Thymus (tissue), 11 donors: Measurements from ENCODE around the gene CCDC197. TPM values are rescaled to one million over a fixed set of nuclear protein-coding genes. Genes with fewer than 3 reads are reported as not detected.

Experiments used
- DNase-seq, 9 donors: peaks; one replicate each; pipeline ENCODE4 v3.0.0-alpha.2; 2013; ENCODE audit warnings: low spot score in 9 of 9, low read depth in 6 of 9, missing footprints in 1 of 9
- H3K27ac ChIP-seq, 2 donors: one replicate each; pipeline ENCODE4 v1.5.1; 2013; ENCODE audit warnings: control low read depth in 1 of 2, low read depth in 1 of 2, low read length in 1 of 2, mild to moderate bottlenecking in 1 of 2, moderate library complexity in 1 of 2
- H3K27me3 ChIP-seq, 2 donors: one replicate each; pipeline ENCODE4 v1.5.1; 2013; ENCODE audit warnings: low read length in 1 of 2; ENCODE audit not compliant: control insufficient read depth in 2 of 2, insufficient read depth in 1 of 2
- H3K36me3 ChIP-seq, 2 donors: one replicate each; pipeline ENCODE4 v1.5.1; 2013; ENCODE audit warnings: low read length in 1 of 2, mild to moderate bottlenecking in 1 of 2, moderate library complexity in 1 of 2; ENCODE audit not compliant: control insufficient read depth in 2 of 2, insufficient read depth in 2 of 2
- H3K4me1 ChIP-seq, 2 donors: one replicate each; pipeline ENCODE4 v1.5.1; 2013; ENCODE audit warnings: low read length in 2 of 2; ENCODE audit not compliant: control insufficient read depth in 2 of 2, insufficient read depth in 2 of 2
- H3K4me3 ChIP-seq, 2 donors: one replicate each; pipeline ENCODE4 v1.5.1; 2013; ENCODE audit warnings: low read length in 2 of 2, control low read depth in 1 of 2, mild to moderate bottlenecking in 1 of 2
- H3K9me3 ChIP-seq, 2 donors: one replicate each; pipeline ENCODE4 v1.5.1; 2013; ENCODE audit warnings: low read length in 1 of 2, mild to moderate bottlenecking in 1 of 2; ENCODE audit not compliant: control insufficient read depth in 2 of 2, insufficient read depth in 1 of 2
- WGBS: extraction: QIAGEN DNeasy Blood & Tissue Kit; methylation state at CpG from one replicate; pipeline ENCODE4 v1.1.7; 2013; 5-methylcytosine and 5-hydroxymethylcytosine counted together
- polyA plus RNA-seq: library from polyadenylated mRNA; stranded (reverse); fragments of 200-250 nt; gene quantifications from one replicate; pipeline ENCODE4 v1.2.3, GENCODE V29; 2013
- total RNA-seq: library from RNA; stranded (reverse); fragments of 120-200 nt; gene quantifications from one replicate; pipeline ENCODE4 v1.2.4, GENCODE V29; 2013
- donor health status: healthy.

Gene CCDC197
- total and polyA plus RNA-seq, 2 donors = not detected

DNA sequence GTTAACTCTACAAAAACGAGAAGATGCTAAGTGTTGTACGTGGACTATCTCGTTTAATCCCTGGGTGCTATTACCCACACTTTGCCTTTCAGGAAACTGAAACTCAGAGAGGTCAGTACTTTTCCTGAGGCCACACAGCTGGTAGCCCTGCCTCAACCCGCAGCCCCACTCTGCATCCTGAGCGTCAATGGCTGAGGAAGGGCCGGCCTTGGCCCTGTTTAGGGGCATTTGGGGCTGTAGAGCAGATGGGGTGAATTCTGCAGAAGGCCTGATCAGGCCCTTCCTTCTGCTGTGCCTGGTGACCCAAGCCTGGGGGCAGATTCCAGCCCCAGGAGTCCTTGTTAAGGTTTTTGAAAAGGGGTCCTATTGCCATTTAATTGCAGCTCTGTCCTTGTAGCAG, 3.7 kb upstream of the CCDC197 start:
- H3K4me3 ChIP-seq = no peak overlapping the region
- WGBS = 92% methylated on average over 6 of the region's 6 CpGs
- no peak for DNase-seq
- H3K4me1 ChIP-seq = no peaks in the 10 kb centered on the region
- peaks cover 0 to 31% of the 10 kb centered on the region in 2 donors for H3K27me3 ChIP-seq
- no peaks in the 10 kb centered on the region for H3K36me3 ChIP-seq
- no peaks in the 10 kb centered on the region for H3K9me3 ChIP-seq
- H3K27ac ChIP-seq = no peak overlapping the region

DNA sequence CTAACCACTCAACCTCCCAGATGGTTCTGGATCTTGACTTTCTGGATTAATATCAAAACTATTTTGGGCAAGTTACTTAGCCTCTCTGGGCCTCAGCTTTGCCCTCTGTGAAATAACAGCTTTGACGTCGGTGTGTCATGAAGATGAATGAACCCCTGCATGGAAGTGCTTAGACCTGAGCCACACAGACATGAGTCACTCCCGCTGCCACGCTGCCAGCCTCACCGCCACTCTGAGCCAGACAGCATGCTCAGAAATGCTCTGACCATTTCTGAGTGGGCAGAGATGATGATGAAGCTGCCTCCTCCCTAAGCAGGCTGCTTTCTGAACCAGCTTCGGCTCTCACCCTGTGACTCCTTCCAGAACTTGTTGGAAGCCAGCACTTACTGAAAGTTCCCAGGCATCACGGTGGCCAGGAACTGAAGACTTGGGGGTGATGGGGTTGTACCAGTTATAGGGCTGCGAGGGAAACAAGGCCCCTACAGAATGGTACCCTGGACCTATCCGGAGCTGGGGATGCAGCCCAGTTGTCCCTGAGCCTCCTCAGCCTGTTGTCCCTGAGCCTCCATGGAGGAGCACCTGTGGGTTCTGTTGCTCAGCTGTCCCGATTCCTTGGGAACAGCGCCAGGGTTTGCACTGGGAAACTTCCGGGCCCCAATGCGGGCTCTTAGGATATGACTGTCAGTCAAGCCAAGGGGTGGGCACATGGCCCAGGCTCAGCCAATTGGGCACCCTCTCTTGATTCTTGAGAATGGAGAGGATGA, 2.0 kb upstream of the CCDC197 start:
- Histone ChIP-seq H3K27ac (no peak overlapping the region), H3K4me1 (no peaks in the 10 kb centered on the region), H3K36me3 (no peaks in the 10 kb centered on the region), H3K9me3 (no peaks in the 10 kb centered on the region), H3K4me3 (no peak overlapping the region), H3K27me3 (peaks cover 0 to 34% of the 10 kb centered on the region in 2 donors)
- WGBS = 81% methylated on average over 13 of the region's 13 CpGs
- no peak for DNase-seq

DNA sequence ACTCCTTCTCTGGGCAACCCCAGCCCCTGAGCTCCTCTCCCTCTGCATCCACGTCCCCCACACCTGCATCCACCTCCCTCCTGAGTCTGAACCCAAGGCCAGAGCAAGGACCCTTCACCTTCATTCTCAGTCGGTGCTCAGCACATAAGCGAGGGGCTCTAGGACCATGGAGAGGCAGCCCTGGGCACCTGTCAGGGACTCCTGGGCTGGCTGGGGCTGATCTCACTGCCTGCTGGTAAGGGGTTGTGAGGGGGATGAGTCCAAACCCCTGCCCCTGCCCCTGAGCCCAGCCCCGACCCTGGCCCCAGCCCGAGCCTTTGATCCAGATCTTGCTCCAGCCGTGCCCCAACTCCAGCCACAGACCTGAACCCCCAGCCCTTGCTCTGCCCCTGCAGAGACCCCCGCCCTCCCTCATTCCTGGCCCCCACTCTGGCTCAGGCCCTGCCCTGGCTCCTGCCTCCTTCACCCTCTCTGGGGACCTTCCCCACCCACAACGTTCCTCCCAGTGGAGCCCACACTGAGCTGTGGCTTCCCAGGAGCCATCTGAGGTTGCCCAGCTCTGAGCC, 888 bp upstream of the CCDC197 start:
- DNase-seq = no peak
- H3K36me3 ChIP-seq = no peaks in the 10 kb centered on the region
- no peak overlapping the region for H3K27ac ChIP-seq
- WGBS = 72% methylated on average over 8 of the region's 8 CpGs
- no peak overlapping the region for H3K4me3 ChIP-seq
- peaks cover 0 to under 1% of the 10 kb centered on the region in 2 donors for H3K4me1 ChIP-seq
- peaks cover 0 to 40% of the 10 kb centered on the region in 2 donors for H3K27me3 ChIP-seq
- H3K9me3 ChIP-seq = no peaks in the 10 kb centered on the region

DNA sequence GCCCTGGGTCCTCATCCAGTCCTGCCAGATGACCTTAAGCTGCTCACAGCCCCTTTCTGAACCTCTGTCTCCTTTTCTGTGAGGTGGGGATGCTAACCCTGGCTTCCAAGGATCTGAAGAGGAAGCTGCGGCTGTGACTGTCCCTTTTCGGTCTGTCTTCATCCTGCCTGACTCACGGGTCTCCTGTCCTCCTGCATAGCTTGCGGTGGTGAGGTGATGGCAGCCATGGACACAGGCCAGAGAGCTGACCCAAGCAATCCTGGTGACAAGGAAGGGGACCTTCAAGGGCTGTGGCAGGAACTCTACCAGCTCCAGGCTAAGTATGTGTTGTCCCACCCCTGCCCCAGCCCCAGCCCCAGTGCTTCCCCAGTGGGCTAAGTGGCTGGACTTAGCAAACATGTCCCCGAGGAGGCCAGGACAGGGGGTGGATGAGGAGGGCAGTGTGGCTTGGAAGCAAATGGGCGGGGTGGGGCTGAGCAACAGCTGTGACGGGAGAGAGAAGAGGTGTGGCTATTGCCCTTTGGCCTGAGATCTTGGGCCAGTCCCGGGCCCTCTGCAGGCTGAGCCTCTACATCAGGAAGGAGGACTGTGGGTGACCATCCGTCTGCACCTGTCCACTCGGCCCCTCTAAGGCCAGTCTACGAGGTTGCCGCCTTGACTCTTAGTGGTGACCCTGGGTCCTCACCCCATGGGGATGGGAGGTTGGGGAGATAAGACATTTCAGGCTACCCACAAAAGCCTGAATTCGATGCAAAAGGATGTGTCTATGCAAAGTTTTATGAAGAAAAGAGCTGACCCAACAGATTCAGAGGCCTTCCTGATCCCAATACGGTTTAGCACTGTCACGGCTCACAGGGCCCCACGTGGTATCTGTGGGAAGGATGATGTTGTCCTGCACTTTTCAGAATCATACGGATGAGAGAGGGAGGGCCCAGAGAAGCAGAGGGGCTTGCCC, 1.1 kb downstream of the CCDC197 start:
- peaks cover 0 to 39% of the 10 kb centered on the region in 2 donors for H3K27me3 ChIP-seq
- no peak overlapping the region for H3K4me3 ChIP-seq
- no peak for DNase-seq
- H3K27ac ChIP-seq = no peak overlapping the region
- no peaks in the 10 kb centered on the region for H3K36me3 ChIP-seq
- peaks cover 0 to 3% of the 10 kb centered on the region in 2 donors for H3K4me1 ChIP-seq
- WGBS = 94% methylated on average over 17 of the region's 17 CpGs
- no peaks in the 10 kb centered on the region for H3K9me3 ChIP-seq

DNA sequence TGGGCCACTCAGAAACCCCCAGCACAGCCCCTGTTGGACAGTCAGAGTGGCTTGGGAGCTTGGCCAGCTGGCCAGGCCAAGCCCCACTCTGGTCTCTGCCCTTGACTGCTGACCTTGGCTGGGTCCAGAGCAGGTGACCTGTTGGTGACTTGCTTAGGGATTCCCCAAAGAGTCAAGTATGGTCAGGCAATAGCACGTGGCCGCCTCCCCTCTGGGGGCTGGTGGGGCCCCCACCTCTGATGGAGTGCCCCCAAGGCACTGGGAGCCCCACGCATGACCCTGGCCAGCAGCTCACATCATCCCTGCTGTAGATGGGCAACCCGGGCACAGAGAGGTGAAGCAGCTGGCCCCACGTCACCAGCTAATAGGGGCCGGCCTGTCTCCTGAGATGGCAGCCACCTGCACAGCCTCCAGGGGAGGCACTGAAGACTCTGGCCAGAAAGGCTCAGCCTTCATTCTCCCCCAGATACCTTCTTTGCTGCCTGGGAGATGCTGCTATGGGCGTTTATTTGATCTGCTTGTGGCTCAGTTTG, 1.8 kb downstream of the CCDC197 start:
- DNase-seq = no peak
- Histone ChIP-seq H3K36me3 (no peaks in the 10 kb centered on the region), H3K9me3 (no peaks in the 10 kb centered on the region), H3K27ac (no peak overlapping the region), H3K4me1 (peaks cover 0 to 3% of the 10 kb centered on the region in 2 donors), H3K27me3 (peaks cover 0 to 36% of the 10 kb centered on the region in 2 donors), H3K4me3 (no peak overlapping the region)
- 87% methylated on average over 7 of the region's 7 CpGs for WGBS

DNA sequence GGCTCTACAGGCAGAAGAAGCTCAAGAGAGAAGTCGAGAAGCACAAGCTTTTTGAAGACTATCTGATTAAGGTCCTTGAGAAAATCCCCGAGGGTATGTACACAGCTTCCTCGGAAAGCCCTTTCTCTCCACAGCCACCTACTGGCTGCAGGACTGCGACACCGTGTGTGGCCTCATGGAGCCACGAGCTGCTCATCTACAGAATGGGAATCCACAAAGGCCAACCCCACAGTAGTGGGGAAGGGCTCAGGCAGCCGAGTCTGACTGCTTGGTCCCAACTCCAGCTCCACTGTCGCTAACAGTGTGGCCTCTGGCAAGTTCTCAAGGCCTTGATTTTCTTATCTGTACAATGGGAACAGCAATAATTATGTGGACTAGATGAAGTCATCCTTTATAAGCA, 2.5 kb downstream of the CCDC197 start:
- H3K4me3 ChIP-seq = no peak overlapping the region
- no peaks in the 10 kb centered on the region for H3K36me3 ChIP-seq
- 83% methylated on average over 8 of the region's 8 CpGs for WGBS
- H3K27ac ChIP-seq = no peak overlapping the region
- DNase-seq = no peak
- no peaks in the 10 kb centered on the region for H3K9me3 ChIP-seq
- H3K27me3 ChIP-seq = peaks cover 0 to 38% of the 10 kb centered on the region in 2 donors
- H3K4me1 ChIP-seq = peaks cover 0 to 3% of the 10 kb centered on the region in 2 donors

DNA sequence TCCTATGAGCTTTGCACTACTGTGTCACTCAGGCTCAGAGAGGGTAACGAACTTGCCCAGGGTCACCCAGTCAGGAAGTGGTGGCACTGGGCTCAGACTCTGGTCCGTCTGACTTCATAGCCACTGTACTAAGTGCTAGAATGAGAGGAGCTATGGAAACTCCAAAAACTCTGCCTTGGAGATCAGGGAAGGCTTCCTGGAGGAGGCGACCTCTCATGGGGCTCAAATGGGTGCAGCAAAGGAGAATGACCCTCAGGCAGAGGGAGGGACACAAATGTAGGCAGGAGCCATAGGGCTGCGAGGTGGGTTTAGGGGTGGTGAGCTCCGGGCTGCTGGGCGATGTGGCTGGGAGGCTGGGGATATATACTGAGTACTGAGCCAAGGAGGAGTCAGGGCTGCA, 3.2 kb downstream of the CCDC197 start:
- H3K4me1 ChIP-seq = peaks cover 0 to 3% of the 10 kb centered on the region in 2 donors
- WGBS = 93% methylated on average over 6 of the region's 6 CpGs
- H3K36me3 ChIP-seq = no peaks in the 10 kb centered on the region
- H3K27ac ChIP-seq = no peak overlapping the region
- peaks cover 0 to 37% of the 10 kb centered on the region in 2 donors for H3K27me3 ChIP-seq
- H3K4me3 ChIP-seq = no peak overlapping the region
- DNase-seq = no peak
- H3K9me3 ChIP-seq = no peaks in the 10 kb centered on the region

DNA sequence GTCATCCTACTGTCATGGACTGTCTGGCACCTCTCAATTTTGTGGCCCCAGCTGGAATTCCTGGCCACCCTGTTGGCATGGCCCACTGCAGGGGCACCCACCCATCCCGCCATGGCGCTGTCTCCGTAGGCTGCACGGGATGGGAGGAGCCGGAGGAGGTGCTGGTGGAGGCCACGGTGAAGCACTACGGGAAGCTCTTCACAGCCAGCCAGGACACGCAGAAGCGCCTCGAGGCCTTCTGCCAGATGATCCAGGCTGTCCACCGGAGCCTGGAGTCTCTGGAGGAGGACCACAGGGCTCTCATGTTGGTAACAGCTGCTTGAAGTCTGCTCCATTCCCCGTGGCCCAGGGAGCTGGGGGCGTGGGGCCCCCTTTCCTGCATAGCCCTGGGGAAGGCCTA, 3.9 kb downstream of the CCDC197 start:
- H3K27me3 ChIP-seq = peaks cover 0 to 30% of the 10 kb centered on the region in 2 donors
- no peak overlapping the region for H3K4me3 ChIP-seq
- no peak for DNase-seq
- H3K27ac ChIP-seq = no peak overlapping the region
- WGBS = 82% methylated on average over 13 of the region's 13 CpGs
- no peaks in the 10 kb centered on the region for H3K9me3 ChIP-seq
- no peaks in the 10 kb centered on the region for H3K36me3 ChIP-seq
- peaks cover 0 to 3% of the 10 kb centered on the region in 2 donors for H3K4me1 ChIP-seq
